Measurements from ENCODE around the gene MAP4K2.
"Not testable (repeated sequence)": the region's sequence is repeated elsewhere in the genome, so short reads cannot be mapped to it uniquely, and the experiment has no call there.

Gene MAP4K2

GRCh38 chr11:64838600-64839334, 35.8 kb upstream of the MAP4K2 start:
- DNase-seq (ENCODE audit: low read depth) = no peak

DNA sequence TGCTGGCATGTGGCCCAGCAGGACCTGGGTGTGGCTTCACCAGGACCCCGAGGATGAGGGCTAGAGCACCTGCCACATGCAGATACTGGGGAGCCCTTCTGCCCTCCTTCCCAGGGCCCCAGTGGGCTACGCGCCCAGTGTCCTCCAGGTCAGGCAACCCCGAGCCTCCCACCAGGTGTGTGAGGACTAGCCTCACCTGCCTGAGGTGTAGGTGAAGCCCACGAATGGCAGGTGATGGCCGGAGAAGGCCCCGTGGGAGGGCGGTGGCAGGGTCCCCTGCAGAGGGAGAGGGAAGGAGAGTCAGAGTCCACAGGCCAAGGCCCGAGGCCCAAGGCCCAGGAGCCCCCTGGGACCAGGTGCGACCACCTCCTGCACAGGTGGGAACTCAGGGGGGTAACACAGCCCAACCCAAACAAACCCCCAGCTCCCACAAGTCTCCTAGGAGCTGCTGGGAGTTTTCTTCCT, 34.9 kb upstream of the MAP4K2 start:
- DNase-seq (ENCODE audit: low read depth) = no peak

- DNase-seq (ENCODE audit: low read depth) = no peak
These were observed 33.5 kb upstream of the MAP4K2 start for GRCh38 chr11:64836448-64837072.

DNA sequence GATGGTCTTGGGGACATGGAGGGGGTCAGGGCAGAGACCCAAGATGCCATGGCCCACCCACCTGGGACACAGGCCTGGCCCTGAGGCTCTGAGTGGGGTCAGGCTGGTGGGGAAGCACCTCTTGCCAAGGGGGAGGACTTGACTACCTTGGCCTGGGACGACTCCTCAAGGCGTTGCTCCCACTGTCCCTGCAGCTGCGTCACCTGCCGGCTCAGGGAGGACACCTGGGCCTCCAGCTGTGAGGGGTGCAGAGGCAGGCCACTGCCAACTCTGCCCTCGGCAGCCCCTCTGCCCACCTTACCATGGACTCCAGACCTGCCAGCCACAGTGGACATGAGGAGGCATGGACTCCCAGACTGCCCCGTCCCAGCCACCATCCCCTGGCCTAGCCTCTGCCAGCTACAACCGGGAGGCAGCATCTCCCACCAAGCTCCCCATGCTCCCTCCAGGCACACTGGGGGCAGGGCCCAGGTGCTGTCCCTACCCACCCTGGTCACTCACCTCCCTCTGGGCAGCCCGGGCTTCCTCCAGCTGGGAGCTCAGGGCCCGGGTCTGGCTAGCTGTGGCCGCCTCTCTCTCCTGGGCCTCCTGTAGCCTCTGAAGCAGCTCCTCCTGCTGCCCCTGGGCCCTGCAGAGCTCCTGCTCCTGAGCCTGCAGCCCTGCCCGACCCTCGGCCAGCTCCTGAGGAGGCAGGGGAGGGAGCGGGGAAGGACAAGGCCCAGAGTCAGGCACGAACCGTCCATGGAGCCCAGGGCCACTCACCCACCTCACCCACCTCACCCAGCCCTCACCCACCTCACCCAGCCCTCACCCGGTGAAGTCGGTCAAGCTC, 32.8 kb upstream of the MAP4K2 start:
- no peak for DNase-seq (ENCODE audit: low read depth)

GRCh38 chr11:64834723-64835615, 32.0 kb upstream of the MAP4K2 start:
- DNase-seq (ENCODE audit: low read depth) = no peak

- no peak for DNase-seq (ENCODE audit: low read depth)
These were observed 31.2 kb upstream of the MAP4K2 start for GRCh38 chr11:64834031-64834722.

- no peak for DNase-seq (ENCODE audit: low read depth)
These were observed 30.5 kb upstream of the MAP4K2 start for GRCh38 chr11:64833509-64833908.

DNA sequence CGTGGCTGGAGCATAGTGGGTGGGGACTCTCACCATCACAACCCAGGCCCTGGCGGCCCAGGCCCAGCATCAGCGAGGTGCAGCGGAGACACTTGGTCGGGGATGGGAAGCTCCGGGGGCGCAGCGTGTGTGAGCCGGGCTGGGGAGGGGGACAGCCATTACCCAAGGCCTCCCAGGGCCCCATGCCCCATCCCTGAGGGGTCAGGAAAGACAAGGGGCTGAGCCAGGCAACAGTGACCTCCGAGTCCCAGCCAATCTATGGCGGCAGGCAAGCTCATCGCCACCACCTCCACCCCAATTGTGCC, 30.1 kb upstream of the MAP4K2 start:
- no peak for DNase-seq (ENCODE audit: low read depth)

- no peak for DNase-seq (ENCODE audit: low read depth)
These were observed 29.6 kb upstream of the MAP4K2 start for GRCh38 chr11:64832467-64833197.

- no peak for DNase-seq (ENCODE audit: low read depth)
These were observed 28.4 kb upstream of the MAP4K2 start for GRCh38 chr11:64831411-64831891.

GRCh38 chr11:64829536-64830251, 26.7 kb upstream of the MAP4K2 start:
- no peak for DNase-seq (ENCODE audit: low read depth)

GRCh38 chr11:64827451-64827839, 24.4 kb upstream of the MAP4K2 start:
- no peak for DNase-seq (ENCODE audit: low read depth)

GRCh38 chr11:64826578-64827450, 23.8 kb upstream of the MAP4K2 start:
- DNase-seq (ENCODE audit: low read depth) = no peak

GRCh38 chr11:64826062-64826461, 23.0 kb upstream of the MAP4K2 start:
- DNase-seq (ENCODE audit: low read depth) = no peak

DNA sequence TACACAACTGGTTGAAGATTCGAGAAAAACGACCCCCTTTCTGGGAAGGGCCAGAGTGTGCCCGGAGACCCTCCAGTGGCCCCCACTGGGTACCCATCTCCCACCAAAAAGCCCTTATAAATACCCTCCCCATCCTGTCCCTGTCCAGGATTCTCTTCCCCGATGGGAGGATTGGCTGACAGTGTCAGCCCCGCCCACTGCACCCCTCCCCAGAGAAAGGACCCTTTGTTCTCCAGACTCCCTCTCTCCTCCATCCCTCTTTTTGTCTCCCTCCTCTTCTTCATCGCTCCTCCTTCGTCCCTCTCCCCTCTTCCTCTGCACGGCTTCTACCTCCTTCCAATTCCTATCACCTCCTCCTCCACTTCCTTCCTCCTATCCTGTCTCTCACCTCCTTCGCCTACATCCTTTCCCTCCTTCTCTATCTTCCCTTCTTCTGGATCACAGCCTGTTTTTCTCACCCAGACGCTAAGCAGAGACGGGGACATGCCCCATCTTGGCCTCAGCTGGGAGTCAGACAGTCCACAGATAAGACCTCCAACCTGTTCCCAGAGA, 20.6 kb upstream of the MAP4K2 start:
- no peak for DNase-seq (ENCODE audit: low read depth)

- DNase-seq (ENCODE audit: low read depth) = no peak
These were observed 14.5 kb upstream of the MAP4K2 start for GRCh38 chr11:64817476-64817875.

GRCh38 chr11:64815433-64815832, 12.4 kb upstream of the MAP4K2 start:
- DNase-seq (ENCODE audit: low read depth) = not testable (repeated sequence)

DNA sequence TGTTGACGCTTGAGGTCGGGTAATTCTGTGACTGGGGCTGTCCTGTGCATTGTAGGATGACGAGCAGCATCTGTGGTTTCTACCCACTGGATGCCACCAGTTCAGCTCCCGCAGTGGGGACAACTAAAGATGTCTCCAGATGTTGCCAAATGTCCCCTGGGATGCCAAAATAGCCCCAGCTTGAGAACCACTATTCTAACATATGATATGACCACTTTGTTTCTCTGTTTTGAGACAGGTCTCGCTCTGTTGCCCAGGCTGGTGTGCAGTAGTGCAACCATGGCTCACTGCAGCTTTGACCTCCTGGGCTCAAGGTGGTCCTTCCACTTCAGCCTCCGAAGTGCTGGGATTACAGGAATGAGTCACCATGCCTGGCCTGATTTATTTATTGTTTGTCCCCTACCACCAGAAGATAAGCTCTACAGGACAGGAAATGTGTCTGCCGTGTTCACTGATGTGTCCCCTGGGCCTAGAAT, 11.7 kb upstream of the MAP4K2 start:
- no peak for DNase-seq (ENCODE audit: low read depth)

Measured in activated gamma-delta T cell treated with anti-CD3 and anti-CD28 coated beads, Interleukin-2, amount 50 U/mL, for 16 hours (primary cell).